ENCODE results near the gene HOXC12. TPM values are rescaled to one million over a fixed set of nuclear protein-coding genes. Genes with fewer than 3 reads are reported as not detected.
A peak's percentile ranks its signal among the peaks of the same experiment; 100 is the strongest.

Gene HOXC12
- total and polyA plus RNA-seq, 2 of the 8 experiments (the other 6 are each of a cell fraction or from before 2014, with no cell fraction given) = not detected

- no peak overlapping the region for H3K4ac ChIP-seq (replicated peaks; ENCODE audit: insufficient read length, low read depth, low read length)
- H2BK20ac ChIP-seq (ENCODE audit: low read length) = no peak overlapping the region
- POLR2A ChIA-PET (ENCODE audit: partially characterized antibody) = interaction anchor here (1.2 kb wide), 2 partner anchors 9 to 219 kb away, joined by 3 read pairs; no protein-coding TSS in a partner anchor
- CTCF ChIA-PET (ENCODE audit: partially characterized antibody) = interaction anchor here (0.7 to 4.4 kb wide), 15 partner anchors 8 to 208 kb away, joined by 3 to 28 read pairs (median 4); partner anchors contain the start of genes HOXC10, HOXC5 and HOXC8
- H2AFZ ChIP-seq (ENCODE audit: low read length) = no peak overlapping the region
- peaks cover 0 to 4% of the 10 kb centered on the region in 2 experiments; a peak in 1 of 4 replicates for H3K9me3 ChIP-seq (ENCODE audit: insufficient read depth in 2 of 2, low read depth in 1 of 2, low read length in 1 of 2)
- H3K23ac ChIP-seq (ENCODE audit: insufficient read length) = no peak overlapping the region
- no peak overlapping the region for H2AK5ac ChIP-seq (ENCODE audit: low read depth, low read length)
- H3K27me3 ChIP-seq (replicated peaks in 1 of 4; ENCODE audit: control insufficient read depth in 3 of 4, extremely low read depth in 1 of 4, insufficient read depth in 3 of 4, low read length in 3 of 4) = peaks cover 97 to 100% (median 100%) of the 10 kb centered on the region in 4 experiments
- peaks cover 0 to 20% (median 0%) of the 10 kb centered on the region in 4 experiments; a peak in 1 of 8 replicates for H3K36me3 ChIP-seq (ENCODE audit: control insufficient read depth in 2 of 4, insufficient read depth in 4 of 4, low read length in 3 of 4)
- H4K91ac ChIP-seq (replicated peaks; ENCODE audit: insufficient read length, low read length) = no peak overlapping the region
- H4K8ac ChIP-seq (ENCODE audit: extremely low read depth, insufficient read depth, low read length) = no peak overlapping the region
- no peak overlapping the region for H3K14ac ChIP-seq (ENCODE audit: insufficient read length)
- no peak overlapping the region for H3K27ac ChIP-seq (ENCODE audit: low read depth, low read length)
- FAIRE-seq (no peak), DNase-seq (ENCODE audit: low read depth in 1 of 2, low spot score in 2 of 2) (no peak)
- no peak overlapping the region for H3K18ac ChIP-seq (ENCODE audit: extremely low read depth, low read length)
- H3K4me1 ChIP-seq (replicated peaks in 1 of 4; ENCODE audit: control insufficient read depth in 3 of 4, insufficient read depth in 4 of 4, low read length in 3 of 4) = peaks cover 0 to 17% (median 8%) of the 10 kb centered on the region in 4 experiments; a peak in 5 of 7 replicates
- no peak overlapping the region for H4K5ac ChIP-seq (ENCODE audit: insufficient read length, low read depth, low read length)
- H2BK15ac ChIP-seq (ENCODE audit: low read length) = 0 out of 2 replicates have a peak overlapping the region, but pooled peaks have one; percentile 16
- H3K4me3 ChIP-seq (ENCODE audit: extremely low read depth in 1 of 4, insufficient read depth in 2 of 4, low read depth in 3 of 4, low read length in 4 of 4) = no peak overlapping the region
- H2BK120ac ChIP-seq (replicated peaks; ENCODE audit: low read depth, low read length) = no peak overlapping the region
- 15% methylated on average over 35 of the region's 35 CpGs; no CpG with 5 or more reads in 1 of the 2 experiments for WGBS, 2 experiments (ENCODE audit: extremely low coverage in 1 of 2, insufficient coverage in 1 of 2, insufficient read length in 1 of 2, insufficient replicate concordance in 2 of 2, low coverage in 1 of 2, low lambda C conversion rate in 2 of 2, missing lambda C conversion rate in 1 of 2)
- no peak overlapping the region for H2BK12ac ChIP-seq (ENCODE audit: low read depth, low read length)
- peaks cover 4% of the 10 kb centered on the region; the same call in 1 of the 2 replicates for H3K23me2 ChIP-seq (ENCODE audit: low read depth, low read length)
- H3K79me1 ChIP-seq (ENCODE audit: low read depth, low read length) = no peaks in the 10 kb centered on the region
- no peak overlapping the region; a peak in 1 of 4 replicates for H3K4me2 ChIP-seq (ENCODE audit: insufficient read depth in 1 of 2, low read depth in 2 of 2, low read length in 2 of 2)
- H2BK5ac ChIP-seq (ENCODE audit: low read depth, low read length) = no peak overlapping the region
- H4K20me1 ChIP-seq (replicated peaks in 1 of 2; ENCODE audit: control insufficient read depth in 1 of 2, insufficient read depth in 2 of 2, low read length in 2 of 2) = peaks cover 22 to 24% of the 10 kb centered on the region in 2 experiments
- no peaks in the 10 kb centered on the region for H3K79me2 ChIP-seq (ENCODE audit: control insufficient read depth in 1 of 2, insufficient read depth in 2 of 2, low read length in 2 of 2)
- H3K56ac ChIP-seq (replicated peaks; ENCODE audit: insufficient read length, low read depth, low read length) = no peak overlapping the region
- H3K9ac ChIP-seq (replicated peaks in 1 of 4; ENCODE audit: extremely low read depth in 1 of 4, low read depth in 3 of 4, low read length in 3 of 4) = no peak overlapping the region
- TF ChIP-seq YY1 (IDR thresholded peaks at IDR 0.05; ENCODE audit: low read depth, low read length) = no peak
- TF ChIP-seq CEBPB (IDR thresholded peaks at IDR 0.05; ENCODE audit: low read depth, low read length) = no peak
- TF ChIP-seq SP4 (IDR thresholded peaks at IDR 0.05; ENCODE audit: low read length) = no peak
- no peak for TF ChIP-seq JUND (IDR thresholded peaks at IDR 0.05; ENCODE audit: low read length)
- no peak for TF ChIP-seq CREB1 (IDR thresholded peaks at IDR 0.05)
- TF ChIP-seq FOSL1 (IDR thresholded peaks at IDR 0.05; ENCODE audit: insufficient read depth, low read depth, low read length) = no peak
- peak; percentile 76 for TF ChIP-seq RNF2 (IDR thresholded peaks at IDR 0.05; ENCODE audit: borderline replicate concordance, low read depth, low read length, missing control alignments, poor library complexity, severe bottlenecking)
- TF ChIP-seq CTCF (IDR thresholded peaks at IDR 0.05; ENCODE audit: control extremely low read depth in 1 of 3, insufficient read depth in 1 of 3, low read depth in 1 of 3, low read length in 3 of 3) = no peak
These were observed 42.8 kb downstream of the HOXC12 start for GRCh38 chr12:53997204-53998109.

Measured in H1 (cell line).